Mammary epithelial cell (primary cell): Measurements from ENCODE around the gene NADK.

ENCODE experiments used
- EZH2 ChIP-seq: IDR thresholded peaks from 2 replicates; pipeline ENCODE4 v1.6.1; 2012; ENCODE audit warnings: low read length, inconsistent platforms, borderline replicate concordance
- TF ChIP-seq, protein P1 (sequence below), 2 donors: IDR thresholded peaks in 1 of 2; conservative IDR thresholded peaks in 1 of 2; 2 replicates each; pipeline ENCODE4 v1.5.1; 2011 to 2012; ENCODE audit warnings: inconsistent platforms in 2 of 2, low read length in 2 of 2, mild to moderate bottlenecking in 2 of 2, control low read depth in 1 of 2, low read depth in 1 of 2; ENCODE audit not compliant: insufficient read depth in 1 of 2; ENCODE audit errors: extremely low read depth in 1 of 2

DNA sequence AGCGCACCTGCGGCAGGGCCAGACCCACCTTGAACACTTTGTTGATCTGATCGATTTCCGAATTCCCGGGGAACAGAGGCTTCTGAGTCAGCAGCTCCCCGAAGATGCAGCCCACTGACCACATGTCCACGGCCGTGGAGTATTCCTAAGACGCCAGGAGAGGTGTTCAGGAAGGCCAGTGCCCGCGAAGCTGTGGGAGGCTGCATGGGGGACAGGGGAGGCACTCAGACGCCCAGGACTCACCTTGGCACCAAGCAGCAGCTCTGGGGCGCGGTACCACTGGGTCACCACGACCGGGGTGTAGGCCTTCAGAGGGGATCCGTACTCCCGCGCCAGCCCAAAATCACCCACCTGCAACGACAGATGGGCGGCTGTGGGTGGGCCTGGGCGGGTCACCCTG is 74.5 kb downstream of the NADK start:
- TF ChIP-seq, protein P1, sequence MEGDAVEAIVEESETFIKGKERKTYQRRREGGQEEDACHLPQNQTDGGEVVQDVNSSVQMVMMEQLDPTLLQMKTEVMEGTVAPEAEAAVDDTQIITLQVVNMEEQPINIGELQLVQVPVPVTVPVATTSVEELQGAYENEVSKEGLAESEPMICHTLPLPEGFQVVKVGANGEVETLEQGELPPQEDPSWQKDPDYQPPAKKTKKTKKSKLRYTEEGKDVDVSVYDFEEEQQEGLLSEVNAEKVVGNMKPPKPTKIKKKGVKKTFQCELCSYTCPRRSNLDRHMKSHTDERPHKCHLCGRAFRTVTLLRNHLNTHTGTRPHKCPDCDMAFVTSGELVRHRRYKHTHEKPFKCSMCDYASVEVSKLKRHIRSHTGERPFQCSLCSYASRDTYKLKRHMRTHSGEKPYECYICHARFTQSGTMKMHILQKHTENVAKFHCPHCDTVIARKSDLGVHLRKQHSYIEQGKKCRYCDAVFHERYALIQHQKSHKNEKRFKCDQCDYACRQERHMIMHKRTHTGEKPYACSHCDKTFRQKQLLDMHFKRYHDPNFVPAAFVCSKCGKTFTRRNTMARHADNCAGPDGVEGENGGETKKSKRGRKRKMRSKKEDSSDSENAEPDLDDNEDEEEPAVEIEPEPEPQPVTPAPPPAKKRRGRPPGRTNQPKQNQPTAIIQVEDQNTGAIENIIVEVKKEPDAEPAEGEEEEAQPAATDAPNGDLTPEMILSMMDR (conservative IDR thresholded peaks at IDR 0.05 in 1 of 2, IDR thresholded peaks at IDR 0.05 in 1 of 2; ENCODE audit: extremely low read depth in 1 of 2, insufficient read depth in 1 of 2, low read depth in 1 of 2, low read length in 2 of 2): no peak
- TF ChIP-seq EZH2: no peak
